Effector memory CD4-positive, alpha-beta T cell (primary cell): ENCODE measurements around the gene A4GNT.

ENCODE experiments used
- DNase-seq, 3 donors: peaks; one replicate each; pipeline ENCODE4 v3.0.0-alpha.2; 2020
- H3K27ac ChIP-seq: 2 replicates; pipeline ENCODE4 v1.7.0; 2013; ENCODE audit warnings: mild to moderate bottlenecking, low read length, moderate library complexity; ENCODE audit not compliant: insufficient read depth, poor library complexity, severe bottlenecking
- H3K27me3 ChIP-seq: replicated peaks from 2 replicates; pipeline ENCODE4 v1.7.0; 2013; ENCODE audit warnings: mild to moderate bottlenecking, low read length; ENCODE audit not compliant: insufficient read depth, control insufficient read depth, poor library complexity, severe bottlenecking
- H3K36me3 ChIP-seq: 2 replicates; pipeline ENCODE4 v1.7.0; 2013; ENCODE audit warnings: mild to moderate bottlenecking, low read length, moderate library complexity; ENCODE audit not compliant: control insufficient read depth, insufficient read depth
- H3K4me1 ChIP-seq: 2 replicates; pipeline ENCODE4 v1.7.0; 2013; ENCODE audit warnings: low read length, mild to moderate bottlenecking; ENCODE audit not compliant: control insufficient read depth, insufficient read depth, poor library complexity, severe bottlenecking
- H3K4me3 ChIP-seq: 2 replicates; pipeline ENCODE4 v1.7.0; 2013; ENCODE audit warnings: low read length, low read depth, mild to moderate bottlenecking; ENCODE audit not compliant: insufficient read depth, poor library complexity, severe bottlenecking
- H3K9me3 ChIP-seq: 2 replicates; pipeline ENCODE4 v1.7.0; 2013; ENCODE audit warnings: mild to moderate bottlenecking, low read length, moderate library complexity; ENCODE audit not compliant: control insufficient read depth

Gene A4GNT

DNA sequence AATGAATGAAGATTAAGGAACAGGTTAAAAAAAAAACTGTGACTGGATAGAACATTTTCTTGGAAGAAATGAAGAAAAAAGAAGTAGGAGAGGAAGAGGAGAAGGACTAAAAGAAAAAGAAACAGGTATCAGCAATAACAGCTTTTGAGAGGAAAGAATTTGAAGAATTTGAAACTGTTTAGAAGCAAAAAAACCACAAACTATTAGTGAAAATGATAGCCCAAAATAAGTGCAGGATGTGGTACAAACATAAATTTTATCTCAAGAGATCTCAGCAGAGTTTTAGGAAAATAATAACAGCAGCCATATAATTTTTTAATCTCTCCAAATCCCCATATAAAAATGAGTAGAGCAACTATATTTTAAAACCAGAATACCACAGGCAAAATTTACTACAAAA, 8.8 kb upstream of the A4GNT start:
- no peak for DNase-seq
- no peak overlapping the region for H3K27ac ChIP-seq

GRCh38 chr3:138139691-138140090, 7.5 kb upstream of the A4GNT start:
- no peaks in the 10 kb centered on the region for H3K4me1 ChIP-seq
- H3K9me3 ChIP-seq = no peaks in the 10 kb centered on the region
- H3K27me3 ChIP-seq = no peaks in the 10 kb centered on the region
- no peaks in the 10 kb centered on the region for H3K36me3 ChIP-seq
- H3K4me3 ChIP-seq = no peak overlapping the region
- no peak for DNase-seq
- no peak overlapping the region for H3K27ac ChIP-seq

More for the DNA sequence above, 8.8 kb upstream of the A4GNT start:
- Histone ChIP-seq H3K27me3 (no peaks in the 10 kb centered on the region), H3K36me3 (no peaks in the 10 kb centered on the region), H3K9me3 (no peaks in the 10 kb centered on the region), H3K4me1 (no peaks in the 10 kb centered on the region), H3K4me3 (no peak overlapping the region)

DNA sequence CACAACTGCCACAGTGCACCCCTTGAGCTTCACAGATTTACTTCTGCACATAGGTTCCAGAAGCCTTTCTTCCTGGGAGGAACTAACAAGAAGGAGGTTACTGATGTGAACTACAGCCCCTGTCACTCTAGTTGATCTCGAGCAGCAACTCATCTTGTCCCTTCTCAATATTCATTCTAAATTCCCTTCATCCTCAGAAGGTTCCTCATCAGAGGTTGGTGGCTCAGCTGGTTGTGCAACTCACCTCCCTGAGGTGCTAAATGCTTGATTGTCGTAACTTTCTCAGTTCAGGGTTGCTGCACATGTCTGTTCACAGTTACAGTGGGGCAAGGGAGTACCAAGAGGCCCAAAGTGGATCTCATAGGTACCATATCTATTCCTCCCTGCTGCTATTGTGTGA, 5.7 kb upstream of the A4GNT start:
- Histone ChIP-seq H3K9me3 (no peaks in the 10 kb centered on the region), H3K4me1 (no peaks in the 10 kb centered on the region), H3K27me3 (no peaks in the 10 kb centered on the region), H3K27ac (no peak overlapping the region), H3K36me3 (no peaks in the 10 kb centered on the region), H3K4me3 (no peak overlapping the region)
- DNase-seq = no peak

GRCh38 chr3:138136201-138136600, 4.0 kb upstream of the A4GNT start:
- Histone ChIP-seq H3K4me1 (no peaks in the 10 kb centered on the region), H3K36me3 (no peaks in the 10 kb centered on the region), H3K27ac (no peak overlapping the region), H3K9me3 (no peaks in the 10 kb centered on the region), H3K4me3 (no peak overlapping the region), H3K27me3 (no peaks in the 10 kb centered on the region)
- no peak for DNase-seq

- Histone ChIP-seq H3K27ac (no peak overlapping the region), H3K4me1 (no peaks in the 10 kb centered on the region), H3K36me3 (no peaks in the 10 kb centered on the region), H3K4me3 (no peak overlapping the region), H3K27me3 (no peaks in the 10 kb centered on the region), H3K9me3 (no peaks in the 10 kb centered on the region)
- no peak for DNase-seq
Observed at GRCh38 chr3:138135833-138136194, 3.6 kb upstream of the A4GNT start.

DNA sequence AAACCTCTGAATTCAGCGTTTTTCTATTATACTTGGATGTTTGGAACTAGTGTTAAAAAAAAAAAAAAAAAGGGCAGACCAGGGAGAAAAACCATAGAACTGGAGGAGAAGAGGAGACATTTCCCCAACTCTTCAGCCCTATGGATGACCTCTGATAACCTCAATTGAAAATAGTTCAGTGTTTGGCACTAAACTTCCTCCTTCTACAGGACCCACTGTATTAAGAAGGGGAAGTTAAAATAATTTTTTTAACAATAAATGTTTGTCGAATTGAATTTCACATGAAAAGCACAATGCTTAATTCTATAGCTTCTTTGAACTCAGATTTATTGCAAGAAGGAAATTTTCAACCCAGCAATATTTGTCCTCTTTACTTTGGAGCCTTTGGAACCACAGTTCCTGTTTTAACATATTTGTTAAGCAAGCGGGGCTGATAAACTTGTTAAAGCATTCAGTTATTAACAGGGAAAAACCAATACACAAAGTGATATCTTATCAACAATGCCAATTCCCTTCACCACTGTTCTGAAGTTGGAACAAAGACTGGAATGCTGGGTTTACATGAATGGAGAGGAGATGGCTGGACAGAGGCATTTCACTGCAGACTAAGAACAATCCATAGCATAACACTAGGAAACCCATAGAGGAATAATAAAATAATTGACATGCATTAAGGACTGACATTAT, 3.1 kb upstream of the A4GNT start:
- Histone ChIP-seq H3K9me3 (no peaks in the 10 kb centered on the region), H3K36me3 (no peaks in the 10 kb centered on the region), H3K4me3 (no peak overlapping the region), H3K27ac (no peak overlapping the region), H3K4me1 (no peaks in the 10 kb centered on the region), H3K27me3 (no peaks in the 10 kb centered on the region)
- no peak for DNase-seq

DNA sequence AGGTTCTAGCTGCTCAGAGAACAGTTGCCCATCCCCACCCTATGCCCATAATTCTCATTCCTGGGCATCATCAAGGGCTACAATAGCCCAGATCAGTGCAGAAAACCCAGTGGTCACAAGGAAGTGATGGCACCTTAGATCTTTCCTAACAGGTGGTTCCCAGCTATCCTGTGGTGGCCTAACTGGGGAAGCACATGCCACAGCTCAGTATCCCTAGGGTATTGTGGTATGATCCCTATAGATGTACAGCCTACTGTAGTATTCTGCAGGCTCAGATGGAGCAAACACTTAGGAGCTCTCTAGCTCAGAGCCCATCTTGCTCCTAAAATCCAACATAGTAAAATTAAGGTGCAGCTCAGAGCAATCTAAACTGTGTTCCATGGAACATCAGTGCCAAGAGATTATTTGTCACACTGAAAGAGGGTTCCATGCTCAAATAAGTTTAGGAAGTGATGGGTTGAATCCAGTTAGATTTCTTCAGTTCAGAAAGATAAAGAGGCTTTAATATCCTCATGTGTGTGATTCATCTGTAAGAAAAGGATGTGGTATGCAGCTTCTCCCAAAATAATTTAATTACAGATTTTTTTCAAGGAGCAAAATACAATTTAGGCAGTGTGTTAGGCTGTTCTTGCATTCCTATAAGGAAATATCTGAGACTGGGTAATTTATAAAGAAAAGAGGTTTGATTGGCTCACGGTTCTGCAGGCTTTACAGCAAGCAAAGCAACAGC, 4.4 kb downstream of the A4GNT start:
- H3K27ac ChIP-seq = no peak overlapping the region
- DNase-seq = no peak

DNA sequence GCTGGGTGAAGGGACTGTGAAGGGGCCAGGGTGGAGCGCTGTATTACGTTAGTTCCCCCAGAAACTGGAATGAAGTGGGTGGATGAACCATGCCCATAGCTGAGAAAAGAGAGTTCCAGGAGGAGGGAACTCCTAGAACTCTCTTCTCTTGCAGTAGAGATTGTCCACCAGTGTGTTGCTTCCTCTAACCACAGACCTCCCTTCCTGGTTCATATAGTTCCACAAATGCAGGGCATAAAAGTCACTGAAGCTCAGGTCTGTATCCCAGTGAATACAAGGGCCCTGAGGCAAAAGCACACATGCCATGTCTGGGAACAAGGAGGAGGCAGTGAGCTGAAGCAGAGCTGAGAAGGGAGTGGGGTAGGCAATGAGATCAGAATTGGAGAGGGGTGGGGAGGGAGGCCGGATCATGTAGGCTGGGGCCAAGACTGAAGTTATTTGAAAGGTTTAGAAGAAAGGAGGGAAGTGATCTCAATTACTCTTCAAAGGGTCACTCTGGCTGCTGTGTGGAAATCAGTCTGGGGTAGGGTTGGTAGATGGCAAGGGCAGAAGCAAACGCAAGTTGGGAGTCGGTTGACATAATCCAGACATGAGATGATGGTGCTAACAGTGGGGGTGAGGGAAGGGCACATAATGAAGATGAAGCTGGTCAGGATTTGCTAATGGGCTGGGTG, 6.5 kb downstream of the A4GNT start:
- Histone ChIP-seq H3K4me3 (no peak overlapping the region), H3K36me3 (no peaks in the 10 kb centered on the region), H3K27me3 (no peaks in the 10 kb centered on the region), H3K27ac (no peak overlapping the region), H3K4me1 (no peaks in the 10 kb centered on the region), H3K9me3 (no peaks in the 10 kb centered on the region)
- no peak for DNase-seq

More for the DNA sequence above, 4.4 kb downstream of the A4GNT start:
- Histone ChIP-seq H3K27me3 (no peaks in the 10 kb centered on the region), H3K4me1 (no peaks in the 10 kb centered on the region), H3K9me3 (no peaks in the 10 kb centered on the region), H3K36me3 (no peaks in the 10 kb centered on the region), H3K4me3 (no peak overlapping the region)

- DNase-seq = no peak
- Histone ChIP-seq H3K4me3 (no peak overlapping the region), H3K4me1 (no peaks in the 10 kb centered on the region), H3K27me3 (no peaks in the 10 kb centered on the region), H3K36me3 (no peaks in the 10 kb centered on the region), H3K27ac (no peak overlapping the region), H3K9me3 (no peaks in the 10 kb centered on the region)
Observed at GRCh38 chr3:138124706-138125355, 7.4 kb downstream of the A4GNT start.

GRCh38 chr3:138124188-138124587, 8.0 kb downstream of the A4GNT start:
- H3K9me3 ChIP-seq = no peaks in the 10 kb centered on the region
- no peaks in the 10 kb centered on the region for H3K27me3 ChIP-seq
- DNase-seq = no peak
- H3K4me3 ChIP-seq = no peak overlapping the region
- H3K27ac ChIP-seq = no peak overlapping the region
- H3K36me3 ChIP-seq = no peaks in the 10 kb centered on the region
- no peaks in the 10 kb centered on the region for H3K4me1 ChIP-seq
